ENCODE measurements around the gene DPEP2. TPM values are rescaled to one million over a fixed set of nuclear protein-coding genes. Genes with fewer than 3 reads are reported as not detected.

DPEP2 gene
- total and polyA plus RNA-seq, 2 of the 13 experiments (the other 11 are each of a cell fraction or from before 2014, with no cell fraction given), result 0.18 TPM; not detected in 1

GRCh38 chr16:68028996-68029395 is 29.7 kb upstream of the DPEP2 start:
- Histone ChIP-seq H3K79me2 (ENCODE audit: insufficient read depth, low read length) (peaks cover 6% of the 10 kb centered on the region), H3K27ac (ENCODE audit: extremely low read length, insufficient read depth, low read length) (no peak overlapping the region), H3K4me2 (ENCODE audit: low read depth, low read length) (no peak overlapping the region), H4K20me1 (ENCODE audit: insufficient read depth, low read length) (no peaks in the 10 kb centered on the region), H3K9ac (ENCODE audit: insufficient read depth, low read depth, low read length) (no peak overlapping the region), H2AFZ (ENCODE audit: low read length) (no peak overlapping the region), H3K4me3 (replicated peaks in 1 of 3; ENCODE audit: insufficient read depth in 1 of 3, low read depth in 2 of 3, low read length in 3 of 3) (no peak overlapping the region), H3K4me1 (ENCODE audit: insufficient read depth, low read length) (peaks cover 10% of the 10 kb centered on the region), H3K9me3 (ENCODE audit: low read length) (no peaks in the 10 kb centered on the region), H3K27me3 (ENCODE audit: control insufficient read depth in 1 of 2, insufficient read depth in 2 of 2, low read length in 2 of 2) (no peaks in the 10 kb centered on the region), H3K36me3 (replicated peaks in 1 of 2; ENCODE audit: control insufficient read depth in 1 of 2, insufficient read depth in 2 of 2, low read length in 2 of 2) (peaks cover 2 to 6% of the 10 kb centered on the region in 2 experiments; a peak in 4 of 5 replicates)
- no TSS peak for BruUV-seq (replicated peaks)
- FAIRE-seq (no peak), ATAC-seq (no peak), DNase-seq (ENCODE audit: low spot score) (no peak)
- ChIA-PET CTCF (ENCODE audit: low intra/inter-chr PET ratio, low total read pairs) (no interaction called here), POLR2A (interaction anchor here (1.5 kb wide), 1 partner anchor 85 kb away, joined by 3 read pairs; the partner anchor contains the start of gene LCAT)
- in situ Hi-C loops (cut with HindIII; ENCODE audit: extremely low pct_ligation_motif_present, low pct_unique_long_range_greater_than_20kb), result no loop called here
- intact Hi-C loops (cut with micrococcal nuclease; ENCODE audit: unreplicated experiment), result no loop called here
- 96% methylated on average over 3 of the region's 3 CpGs for WGBS (ENCODE audit: low lambda C conversion rate)
- TF ChIP-seq ZNF121 (CRISPR knock-in tag; IDR thresholded peaks at IDR 0.05) (0 out of 2 replicates have a peak, but pooled peaks have one; percentile 38), MTF1 (CRISPR knock-in tag; IDR thresholded peaks at IDR 0.05) (no peak)

GRCh38 chr16:68022728-68023537 is 23.6 kb upstream of the DPEP2 start, which contains the start of the genes DDX28 and DUS2:
Gene DDX28, minus strand, starts transcription at chr16:68023232. Its CDS starts 30 bp downstream, at chr16:68023202.
Gene DUS2, plus strand, starts transcription at chr16:68023284. Its CDS starts 14,740 bp downstream, at chr16:68038024.
- in situ Hi-C loops (cut with HindIII; ENCODE audit: extremely low pct_ligation_motif_present, low pct_unique_long_range_greater_than_20kb) (no loop called here), intact Hi-C loops (cut with micrococcal nuclease; ENCODE audit: unreplicated experiment) (no loop called here)
- H3K9me3 ChIP-seq (ENCODE audit: low read length), result no peaks in the 10 kb centered on the region
- ATAC-seq, result peak; percentile 88
- ChIA-PET CTCF (ENCODE audit: low intra/inter-chr PET ratio, low total read pairs) (interaction anchor here (1.1 kb wide), 1 partner anchor 30 kb away, joined by 3 read pairs; no protein-coding TSS in a partner anchor), POLR2A (interaction anchor here (0.6 to 3.3 kb wide), 26 partner anchors 11 to 456 kb away, joined by 3 to 26 read pairs (median 7); partner anchors contain the start of genes DPEP2, LCAT, NFATC3 and PSMB10)
- WGBS (ENCODE audit: low lambda C conversion rate), result 1% methylated on average over 33 of the region's 84 CpGs
- H3K27ac ChIP-seq (ENCODE audit: extremely low read length, insufficient read depth, low read length), result peak within 1 kb of the TSS; percentile 83
- peak; percentile 88 for DNase-seq (ENCODE audit: low spot score)
- peak within 1 kb of the TSS; percentile 94 for H3K9ac ChIP-seq (ENCODE audit: insufficient read depth, low read depth, low read length)
- H3K79me2 ChIP-seq (ENCODE audit: insufficient read depth, low read length), result peaks cover 32% of the 10 kb centered on the region
- no peaks in the 10 kb centered on the region for H4K20me1 ChIP-seq (ENCODE audit: insufficient read depth, low read length)
- H3K36me3 ChIP-seq (replicated peaks in 1 of 2; ENCODE audit: control insufficient read depth in 1 of 2, insufficient read depth in 2 of 2, low read length in 2 of 2), result peaks cover 0 to 5% of the 10 kb centered on the region in 2 experiments; a peak in 2 of 5 replicates
- peak within 1 kb of the TSS; percentile 96 for H3K4me2 ChIP-seq (ENCODE audit: low read depth, low read length)
- no peaks in the 10 kb centered on the region; a peak in 1 of 5 replicates for H3K27me3 ChIP-seq (ENCODE audit: control insufficient read depth in 1 of 2, insufficient read depth in 2 of 2, low read length in 2 of 2)
- H3K4me1 ChIP-seq (ENCODE audit: insufficient read depth, low read length), result peaks cover 24% of the 10 kb centered on the region
- H3K4me3 ChIP-seq (replicated peaks in 1 of 3; ENCODE audit: insufficient read depth in 1 of 3, low read depth in 2 of 3, low read length in 3 of 3), result peak within 1 kb of the TSS; percentile 92 to 99 (median 92)
- peak within 1 kb of the TSS; percentile 45 for H2AFZ ChIP-seq (ENCODE audit: low read length)
- FAIRE-seq, result peak; percentile 80
- BruUV-seq (replicated peaks), result TSS peak; percentile 79
- TF ChIP-seq ZNF776 (CRISPR knock-in tag; IDR thresholded peaks at IDR 0.05), result peak; percentile 90
- peak; percentile 51; the same call in 1 of the 2 replicates for TF ChIP-seq ZNF646 (CRISPR knock-in tag; IDR thresholded peaks at IDR 0.05)
- no peak for TF ChIP-seq ZNF841 (CRISPR knock-in tag; IDR thresholded peaks at IDR 0.05; ENCODE audit: borderline replicate concordance)
- 0 out of 2 replicates have a peak, but pooled peaks have one; percentile 31 for TF ChIP-seq KDM6A (CRISPR knock-in tag; IDR thresholded peaks at IDR 0.05; ENCODE audit: low read depth)
- TF ChIP-seq SALL2 (CRISPR knock-in tag; IDR thresholded peaks at IDR 0.05), result peak; percentile 91
- no peak for TF ChIP-seq ZNF292 (CRISPR knock-in tag; IDR thresholded peaks at IDR 0.05; ENCODE audit: borderline replicate concordance, low read depth)
- peak; percentile 55; the same call in 1 of the 2 replicates for TF ChIP-seq MAZ (IDR thresholded peaks at IDR 0.05; ENCODE audit: borderline replicate concordance, low read depth, low read length)
- peak; percentile 79 for TF ChIP-seq MAZ (CRISPR knock-in tag; IDR thresholded peaks at IDR 0.05; ENCODE audit: low read depth)

Data from HepG2 (cell line).